ENCODE data around the gene MMAB.

Gene MMAB

DNA sequence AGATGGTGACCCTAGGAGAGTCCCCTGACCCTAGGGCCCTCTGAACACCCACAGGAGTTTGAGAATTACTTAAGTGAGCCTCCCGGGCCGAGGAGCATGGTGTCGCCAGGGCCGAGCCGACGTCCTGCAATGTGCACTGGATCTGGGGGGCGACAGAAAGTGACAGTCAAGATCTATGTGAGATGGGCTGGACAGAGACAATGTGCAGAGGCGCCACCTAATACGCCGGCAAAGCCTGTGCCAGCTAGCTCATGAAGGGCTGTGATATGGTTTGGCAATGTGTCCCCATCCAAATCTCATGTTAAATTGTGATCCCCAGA is 11.6 kb downstream of the MMAB start:
- DNase-seq (ENCODE audit: extremely low read depth, insufficient read length): no peak
- Histone ChIP-seq H3K4me3 (replicated peaks; ENCODE audit: low read depth, low read length) (no peak overlapping the region), H3K36me3 (ENCODE audit: control insufficient read depth, insufficient read depth, low read length) (peaks cover 27% of the 10 kb centered on the region), H3K27me3 (replicated peaks; ENCODE audit: control insufficient read depth, insufficient read depth, low read length) (no peaks in the 10 kb centered on the region)
- TF ChIP-seq, protein P1, sequence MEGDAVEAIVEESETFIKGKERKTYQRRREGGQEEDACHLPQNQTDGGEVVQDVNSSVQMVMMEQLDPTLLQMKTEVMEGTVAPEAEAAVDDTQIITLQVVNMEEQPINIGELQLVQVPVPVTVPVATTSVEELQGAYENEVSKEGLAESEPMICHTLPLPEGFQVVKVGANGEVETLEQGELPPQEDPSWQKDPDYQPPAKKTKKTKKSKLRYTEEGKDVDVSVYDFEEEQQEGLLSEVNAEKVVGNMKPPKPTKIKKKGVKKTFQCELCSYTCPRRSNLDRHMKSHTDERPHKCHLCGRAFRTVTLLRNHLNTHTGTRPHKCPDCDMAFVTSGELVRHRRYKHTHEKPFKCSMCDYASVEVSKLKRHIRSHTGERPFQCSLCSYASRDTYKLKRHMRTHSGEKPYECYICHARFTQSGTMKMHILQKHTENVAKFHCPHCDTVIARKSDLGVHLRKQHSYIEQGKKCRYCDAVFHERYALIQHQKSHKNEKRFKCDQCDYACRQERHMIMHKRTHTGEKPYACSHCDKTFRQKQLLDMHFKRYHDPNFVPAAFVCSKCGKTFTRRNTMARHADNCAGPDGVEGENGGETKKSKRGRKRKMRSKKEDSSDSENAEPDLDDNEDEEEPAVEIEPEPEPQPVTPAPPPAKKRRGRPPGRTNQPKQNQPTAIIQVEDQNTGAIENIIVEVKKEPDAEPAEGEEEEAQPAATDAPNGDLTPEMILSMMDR (IDR thresholded peaks at IDR 0.05; ENCODE audit: insufficient read depth, low read length, poor library complexity, severe bottlenecking): no peak

DNA sequence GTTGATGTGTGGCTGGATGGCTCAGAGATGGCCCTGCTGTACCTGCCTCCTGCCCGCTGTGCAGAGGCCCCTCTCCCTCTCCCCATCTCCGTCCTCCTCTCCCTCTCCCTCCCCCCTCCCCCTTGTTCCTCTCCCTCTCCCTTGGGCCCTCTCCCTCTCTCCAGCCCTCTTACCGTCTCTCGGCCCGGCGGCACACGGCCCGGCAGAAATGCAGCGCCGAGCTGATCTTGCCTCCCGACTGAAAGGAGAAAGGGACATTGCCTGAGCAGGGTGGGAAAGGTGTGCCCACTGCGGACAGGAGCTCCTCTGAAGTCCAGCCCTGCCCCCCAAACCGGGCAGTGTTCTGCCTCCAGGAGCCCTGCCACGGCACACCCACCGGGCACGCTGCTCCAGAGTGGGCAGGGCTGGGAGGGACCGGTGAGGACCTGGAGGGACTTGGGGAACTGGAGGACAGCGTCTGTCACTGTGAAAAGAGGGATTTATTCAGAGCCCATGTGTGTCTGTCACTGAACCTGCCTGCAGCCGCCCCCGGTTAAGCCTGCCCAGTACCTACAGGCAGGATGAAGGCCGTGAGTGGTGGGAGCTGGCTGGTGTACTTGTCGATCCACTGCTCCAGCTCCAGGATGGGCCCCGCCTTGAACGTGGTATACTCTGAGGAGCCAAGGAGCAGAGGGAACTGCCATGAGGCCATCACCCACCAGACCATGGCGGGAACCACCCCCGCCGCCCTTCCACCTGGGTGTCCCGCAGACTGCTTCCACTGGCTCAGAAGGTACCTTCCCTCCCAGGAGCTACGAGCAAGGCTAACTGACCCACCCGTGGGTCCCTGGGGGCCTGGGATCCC is 12.2 kb downstream of the MMAB start:
- peaks cover 22% of the 10 kb centered on the region for H3K36me3 ChIP-seq (ENCODE audit: control insufficient read depth, insufficient read depth, low read length)
- TF ChIP-seq, protein P1 (IDR thresholded peaks at IDR 0.05; ENCODE audit: insufficient read depth, low read length, poor library complexity, severe bottlenecking): no peak
- no peaks in the 10 kb centered on the region for H3K27me3 ChIP-seq (replicated peaks; ENCODE audit: control insufficient read depth, insufficient read depth, low read length)
- DNase-seq (ENCODE audit: extremely low read depth, insufficient read length): no peak
- no peak overlapping the region for H3K4me3 ChIP-seq (replicated peaks; ENCODE audit: low read depth, low read length)

DNA sequence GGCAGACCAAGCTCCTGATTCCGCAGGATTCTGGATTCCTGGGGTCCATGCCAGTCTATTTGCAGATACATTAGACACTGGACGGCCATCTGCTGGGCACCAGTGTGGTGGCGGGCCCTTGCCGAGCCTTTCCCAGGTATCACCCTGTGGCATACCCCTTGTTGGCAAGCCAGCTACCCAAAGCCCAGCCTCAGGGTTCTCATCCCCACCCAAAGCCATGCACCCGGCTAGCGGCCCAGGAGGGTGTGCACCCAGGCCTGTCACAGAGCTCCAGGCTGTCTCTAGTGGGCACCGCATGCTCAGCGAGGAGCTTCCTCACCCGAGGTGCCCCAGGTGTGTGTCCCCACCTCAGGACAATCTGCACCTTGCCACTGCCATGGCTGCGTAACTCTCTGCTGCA is 13.7 kb downstream of the MMAB start:
- DNase-seq (ENCODE audit: extremely low read depth, insufficient read length): no peak
- Histone ChIP-seq H3K4me3 (replicated peaks; ENCODE audit: low read depth, low read length) (no peak overlapping the region), H3K36me3 (ENCODE audit: control insufficient read depth, insufficient read depth, low read length) (peaks cover 18% of the 10 kb centered on the region), H3K27me3 (replicated peaks; ENCODE audit: control insufficient read depth, insufficient read depth, low read length) (no peaks in the 10 kb centered on the region)
- TF ChIP-seq, protein P1 (IDR thresholded peaks at IDR 0.05; ENCODE audit: insufficient read depth, low read length, poor library complexity, severe bottlenecking): no peak

DNA sequence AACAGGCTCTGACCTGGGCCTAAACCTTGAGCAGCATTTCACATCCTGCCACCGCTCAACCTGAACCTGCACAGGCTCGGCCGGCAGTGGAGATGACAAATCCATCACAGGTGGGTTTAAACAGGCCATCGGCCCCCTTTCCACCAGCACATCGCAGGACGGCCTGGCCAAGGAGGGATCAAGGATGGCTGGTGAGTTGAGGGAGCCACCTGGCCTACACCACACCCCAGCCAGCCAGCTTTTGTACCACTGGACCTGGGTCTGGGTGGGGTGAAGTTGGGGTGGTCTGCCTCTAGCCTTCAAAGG is 14.2 kb downstream of the MMAB start:
- Histone ChIP-seq H3K27me3 (replicated peaks; ENCODE audit: control insufficient read depth, insufficient read depth, low read length) (no peaks in the 10 kb centered on the region), H3K36me3 (ENCODE audit: control insufficient read depth, insufficient read depth, low read length) (peaks cover 18% of the 10 kb centered on the region), H3K4me3 (replicated peaks; ENCODE audit: low read depth, low read length) (no peak overlapping the region)
- TF ChIP-seq, protein P1 (IDR thresholded peaks at IDR 0.05; ENCODE audit: insufficient read depth, low read length, poor library complexity, severe bottlenecking): no peak
- no peak for DNase-seq (ENCODE audit: extremely low read depth, insufficient read length)

DNA sequence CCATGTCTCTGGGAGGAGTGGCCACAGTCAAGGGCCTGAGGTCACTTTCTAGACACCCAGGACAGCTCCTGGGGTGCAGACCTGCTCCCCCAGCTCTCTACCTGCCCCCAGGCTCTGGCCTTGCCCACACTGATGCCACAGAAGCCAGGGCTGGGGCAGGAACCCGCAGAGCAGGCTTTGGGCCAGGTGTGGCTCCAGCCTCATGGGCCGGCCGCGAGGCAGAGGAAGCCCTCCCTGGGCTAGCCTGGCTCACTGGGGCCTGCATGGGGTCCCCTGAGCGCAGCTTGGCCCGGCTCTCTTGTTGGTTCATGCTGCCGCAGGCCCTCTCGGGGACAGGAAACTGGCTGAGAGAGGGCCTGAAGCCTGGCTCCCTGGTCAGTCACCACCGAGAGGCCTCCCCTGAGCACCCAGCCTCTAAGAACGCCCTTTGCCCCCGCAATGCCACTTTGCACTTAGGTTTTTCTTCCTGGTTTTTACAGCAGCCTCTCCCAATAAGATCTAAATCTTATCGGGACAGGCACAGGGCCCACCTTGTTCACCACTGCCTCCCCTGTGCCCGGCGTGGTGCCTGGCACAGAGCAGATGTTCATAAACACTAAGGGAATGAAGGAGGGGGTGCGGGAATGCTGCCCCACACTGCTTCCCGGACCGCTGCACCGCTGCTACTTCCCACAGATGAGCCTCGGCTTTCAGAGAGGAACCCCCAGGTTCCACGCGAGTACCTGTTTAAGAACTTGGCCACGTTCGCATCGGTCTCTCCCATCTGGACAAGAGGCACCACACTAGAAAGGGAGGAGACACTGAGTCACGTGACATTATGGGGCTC is 14.7 kb downstream of the MMAB start:
- TF ChIP-seq, protein P1 (IDR thresholded peaks at IDR 0.05; ENCODE audit: insufficient read depth, low read length, poor library complexity, severe bottlenecking): no peak
- no peak for DNase-seq (ENCODE audit: extremely low read depth, insufficient read length)
- H3K4me3 ChIP-seq (replicated peaks; ENCODE audit: low read depth, low read length): no peak overlapping the region

More for the DNA sequence above, 14.7 kb downstream of the MMAB start:
- peaks cover 17% of the 10 kb centered on the region for H3K36me3 ChIP-seq (ENCODE audit: control insufficient read depth, insufficient read depth, low read length)
- no peaks in the 10 kb centered on the region for H3K27me3 ChIP-seq (replicated peaks; ENCODE audit: control insufficient read depth, insufficient read depth, low read length)
